Measurements from ENCODE around the gene SLC25A40.
"Not testable (repeated sequence)": the region's sequence is repeated elsewhere in the genome, so short reads cannot be mapped to it uniquely, and the experiment has no call there.

Gene SLC25A40, protein sequence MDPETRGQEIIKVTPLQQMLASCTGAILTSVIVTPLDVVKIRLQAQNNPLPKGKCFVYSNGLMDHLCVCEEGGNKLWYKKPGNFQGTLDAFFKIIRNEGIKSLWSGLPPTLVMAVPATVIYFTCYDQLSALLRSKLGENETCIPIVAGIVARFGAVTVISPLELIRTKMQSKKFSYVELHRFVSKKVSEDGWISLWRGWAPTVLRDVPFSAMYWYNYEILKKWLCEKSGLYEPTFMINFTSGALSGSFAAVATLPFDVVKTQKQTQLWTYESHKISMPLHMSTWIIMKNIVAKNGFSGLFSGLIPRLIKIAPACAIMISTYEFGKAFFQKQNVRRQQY

GRCh38 chr7:87876040-87876868 is at the start of gene SLC25A40, which contains the start of gene DBF4:
Gene SLC25A40, minus strand, starts transcription at chr7:87876360. Its CDS starts 17,633 bp downstream, at chr7:87858727.
Gene DBF4, plus strand, starts transcription at chr7:87876493. Its CDS starts 240 bp downstream, at chr7:87876733.
- peak; percentile 89 to 96 (median 92) for DNase-seq (ENCODE audit: low read depth in 3 of 3)

GRCh38 chr7:87922759-87923395 is 46.7 kb upstream of the SLC25A40 start:
- DNase-seq (ENCODE audit: low read depth in 3 of 3): not testable (repeated sequence)

DNA sequence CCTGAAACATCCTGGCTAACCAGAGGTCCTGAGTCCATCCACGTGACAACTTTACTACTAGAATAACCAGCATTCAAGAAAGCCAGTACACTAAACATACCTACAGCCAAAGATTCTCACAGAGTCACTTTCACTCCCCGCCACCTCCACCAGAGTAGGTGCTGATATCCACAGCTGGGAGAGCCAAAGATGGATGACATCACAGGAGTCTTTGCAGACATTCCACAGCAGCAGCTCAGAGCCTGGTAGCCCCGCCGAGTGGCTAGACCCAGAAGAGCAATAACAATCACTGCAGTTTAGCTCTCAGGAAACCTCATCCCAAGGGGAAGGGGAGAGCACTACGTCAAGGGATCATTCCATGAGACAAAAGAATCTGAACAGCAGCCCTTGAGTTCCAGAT is 44.4 kb upstream of the SLC25A40 start:
- no peak for DNase-seq (ENCODE audit: low read depth in 3 of 3)

GRCh38 chr7:87919875-87920274 is 43.7 kb upstream of the SLC25A40 start:
- no peak for DNase-seq (ENCODE audit: low read depth in 3 of 3)

DNA sequence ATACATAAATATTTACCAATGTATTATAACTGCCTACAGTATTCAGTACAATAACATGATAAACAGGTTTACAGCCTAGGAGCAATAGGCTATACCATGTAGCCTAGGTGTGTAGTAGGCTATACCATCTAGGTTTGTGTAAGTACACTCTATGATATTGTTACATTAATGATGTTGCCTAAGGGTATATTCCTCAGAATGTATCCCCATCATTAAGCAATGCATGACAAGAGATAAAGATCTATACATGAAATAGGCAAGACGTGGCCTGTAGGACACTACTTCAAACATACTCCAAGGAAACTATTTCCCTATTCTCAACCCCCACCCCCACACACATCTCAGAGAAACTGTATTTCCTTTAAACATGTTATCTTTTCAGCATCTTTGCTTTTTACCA is 42.6 kb upstream of the SLC25A40 start:
- DNase-seq (ENCODE audit: low read depth in 3 of 3): no peak

GRCh38 chr7:87912121-87912520 is 36.0 kb upstream of the SLC25A40 start:
- no peak for DNase-seq (ENCODE audit: low read depth in 3 of 3)

DNA sequence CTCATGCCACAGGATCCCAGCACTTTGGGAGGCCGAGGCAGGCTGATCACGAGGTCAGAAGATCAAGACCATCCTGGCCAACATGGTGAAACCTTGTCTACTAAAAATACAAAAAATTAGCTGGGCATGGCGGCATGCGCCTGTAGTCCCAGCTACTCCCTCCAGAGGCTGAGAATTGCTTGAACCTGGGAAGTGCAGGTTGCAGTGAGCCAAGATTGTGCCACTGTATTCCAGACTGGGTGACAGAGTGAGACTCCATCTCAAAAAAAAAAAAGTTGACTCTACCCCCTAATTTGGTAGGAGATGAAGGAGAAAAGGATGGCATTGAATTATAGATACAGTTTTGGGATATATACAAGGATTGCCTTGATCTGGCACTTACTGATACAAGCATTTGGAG is 32.7 kb upstream of the SLC25A40 start:
- DNase-seq (ENCODE audit: low read depth in 3 of 3): not testable (repeated sequence)

- DNase-seq (ENCODE audit: low read depth in 3 of 3): not testable (repeated sequence)
These were observed 31.2 kb upstream of the SLC25A40 start for GRCh38 chr7:87907136-87907906.

DNA sequence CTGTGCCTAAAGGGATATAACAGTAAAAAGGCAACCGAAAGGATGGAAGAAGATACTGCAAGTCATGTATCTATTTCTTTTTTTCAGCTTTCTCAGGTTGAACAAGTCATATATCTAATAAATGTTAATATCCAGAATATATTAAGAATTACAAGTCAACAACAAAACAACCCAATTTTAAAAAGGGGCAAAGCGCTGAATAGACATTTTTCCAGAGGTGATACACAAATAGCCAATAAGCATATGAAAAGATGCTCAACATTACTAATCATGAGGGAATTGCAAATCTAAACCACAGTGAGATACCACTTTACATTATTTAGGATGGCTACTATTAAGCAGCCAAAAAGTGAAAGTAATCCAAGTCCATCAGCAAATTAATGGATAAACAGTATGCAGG is 23.1 kb upstream of the SLC25A40 start:
- DNase-seq (ENCODE audit: low read depth in 3 of 3): no peak

DNA sequence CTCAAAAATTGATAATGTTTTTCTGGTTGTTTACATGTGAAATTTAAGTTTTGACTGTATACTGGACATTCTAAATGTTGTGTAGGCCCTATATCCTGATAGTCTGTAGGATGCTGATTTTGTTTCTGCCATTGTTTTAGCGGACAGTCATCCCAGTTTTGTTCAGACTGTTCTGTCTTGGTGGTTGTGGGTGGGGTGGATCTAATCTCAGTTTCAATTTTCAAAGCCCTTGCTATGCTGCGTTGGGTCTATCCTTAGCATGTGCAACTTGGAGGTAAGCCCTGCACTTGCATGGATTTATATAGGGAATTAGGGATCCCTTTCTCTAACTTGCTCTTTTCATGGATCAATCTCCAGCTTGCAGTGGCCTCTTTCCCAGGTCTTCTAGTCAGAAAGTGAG is 19.2 kb upstream of the SLC25A40 start:
- DNase-seq (ENCODE audit: low read depth in 3 of 3): no peak

GRCh38 chr7:87886875-87887274 is 10.7 kb upstream of the SLC25A40 start:
- no peak for DNase-seq (ENCODE audit: low read depth in 3 of 3)

- DNase-seq (ENCODE audit: low read depth in 3 of 3): no peak
These were observed 8.9 kb upstream of the SLC25A40 start for GRCh38 chr7:87885018-87885417.

DNA sequence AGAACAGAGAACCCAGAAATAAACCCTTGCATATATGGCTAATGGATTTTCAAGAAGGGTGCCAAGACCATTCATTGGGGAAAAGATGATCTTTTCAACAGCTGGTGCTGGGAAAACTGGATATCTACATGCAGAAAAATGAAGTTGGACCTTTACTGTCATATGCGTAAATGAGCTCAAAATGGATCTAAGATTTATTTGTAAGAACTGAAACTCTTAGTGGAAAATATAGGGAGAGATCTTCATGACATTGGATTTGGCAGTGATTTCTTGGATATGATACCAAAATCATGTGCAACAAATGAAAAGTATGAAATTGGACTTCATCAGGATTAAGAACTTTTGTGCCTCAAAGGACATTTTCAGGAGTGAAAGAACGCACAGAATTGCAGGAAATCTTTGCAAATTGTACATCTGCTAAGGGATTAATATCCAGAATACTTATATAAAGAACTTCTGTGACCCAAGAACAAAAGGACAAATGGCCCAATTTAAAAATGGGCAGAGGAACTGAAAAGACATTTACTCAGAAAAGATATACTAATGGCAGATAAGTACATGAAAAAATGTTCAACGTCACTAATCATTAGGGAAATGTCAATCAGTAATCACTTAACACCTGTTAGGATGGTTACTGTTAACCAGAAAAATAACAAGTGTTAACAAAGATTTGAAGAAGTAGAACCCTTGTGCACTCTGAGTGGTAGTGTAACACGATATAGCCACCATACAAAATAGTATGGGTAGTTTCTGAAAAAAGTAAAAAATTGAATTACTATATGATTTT is 6.2 kb upstream of the SLC25A40 start:
- DNase-seq (ENCODE audit: low read depth in 3 of 3): no peak

- DNase-seq (ENCODE audit: low read depth in 3 of 3): no peak
These were observed 2.1 kb upstream of the SLC25A40 start for GRCh38 chr7:87878208-87878735.

DNA sequence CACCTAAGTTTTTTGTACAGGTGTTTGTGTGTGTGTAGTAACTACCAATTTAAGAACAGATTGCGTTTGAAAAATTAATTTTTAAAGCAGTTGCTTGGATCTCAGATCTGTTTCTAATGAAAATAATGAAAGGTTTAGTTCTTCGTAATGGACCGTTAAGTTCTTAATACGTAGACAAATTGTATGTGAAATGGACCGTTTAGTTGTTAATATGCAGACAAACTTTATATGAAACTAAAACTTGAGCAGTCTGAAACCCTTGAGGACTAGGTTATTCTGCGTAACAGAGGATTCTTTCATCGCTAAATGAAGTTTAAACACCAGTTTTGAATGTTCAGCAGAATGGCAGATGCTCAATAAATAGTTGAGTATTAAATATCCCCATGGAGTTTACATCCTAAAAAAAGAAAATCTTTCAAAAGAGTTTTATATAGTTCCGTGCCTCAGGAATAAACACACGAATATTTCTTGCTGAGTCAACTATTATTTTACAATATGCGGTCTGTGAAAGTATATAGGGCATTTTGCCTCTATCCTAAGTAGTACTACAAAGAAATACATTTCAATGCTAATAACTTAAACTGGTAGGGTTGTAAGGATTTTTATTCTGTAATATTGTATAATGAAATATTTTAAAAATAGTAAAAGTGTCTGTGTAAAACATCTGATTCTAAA is 1.3 kb upstream of the SLC25A40 start:
- DNase-seq (ENCODE audit: low read depth in 3 of 3): no peak

GRCh38 chr7:87876869-87877234 is 692 bp upstream of the SLC25A40 start:
- DNase-seq (ENCODE audit: low read depth in 3 of 3): peak; percentile 22 to 31 (median 30)

DNA sequence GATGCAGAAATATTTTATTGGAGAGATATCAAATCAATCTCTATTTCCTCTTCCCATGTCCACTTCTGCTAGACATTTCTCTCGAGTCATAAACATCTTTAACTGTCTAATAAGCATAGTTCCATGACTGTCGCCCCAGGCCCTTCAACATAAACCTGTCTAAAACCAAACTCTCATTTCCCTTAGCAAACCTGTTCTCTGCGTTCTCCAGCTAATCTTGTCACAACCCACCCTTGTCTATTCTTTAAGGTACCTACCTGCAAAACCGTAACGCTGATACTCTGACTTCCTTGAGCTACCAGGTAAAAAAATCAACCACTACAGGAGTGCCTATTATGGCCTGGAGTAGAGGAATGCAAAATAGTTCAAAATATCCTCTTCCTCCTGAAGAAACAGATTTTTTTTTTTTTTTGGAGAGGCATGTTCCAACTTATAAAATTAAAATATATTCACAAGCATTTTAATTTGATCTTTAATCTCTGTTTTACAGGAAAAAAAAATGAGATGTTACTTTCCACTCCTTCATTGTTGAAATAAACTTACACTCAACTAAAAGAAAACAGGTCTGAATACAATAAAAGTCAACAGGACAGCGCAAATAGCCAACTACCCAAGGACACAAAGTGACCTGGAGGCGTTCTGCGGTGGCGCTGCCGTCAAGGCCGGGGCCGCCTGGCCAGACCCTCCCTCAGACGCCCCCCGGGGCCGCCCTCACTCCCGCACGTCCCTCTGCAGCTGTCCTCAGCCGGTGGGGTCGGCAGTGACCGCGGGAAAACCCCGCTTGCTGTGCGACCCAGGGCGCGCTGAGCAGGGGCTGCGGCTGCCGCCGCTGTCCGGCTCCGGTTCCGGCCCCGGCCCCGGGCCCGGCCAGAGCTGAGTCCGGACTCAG is 765 bp downstream of the SLC25A40 start:
- DNase-seq (ENCODE audit: low read depth in 3 of 3): peak in 1 of 3 donors; percentile 2

DNA sequence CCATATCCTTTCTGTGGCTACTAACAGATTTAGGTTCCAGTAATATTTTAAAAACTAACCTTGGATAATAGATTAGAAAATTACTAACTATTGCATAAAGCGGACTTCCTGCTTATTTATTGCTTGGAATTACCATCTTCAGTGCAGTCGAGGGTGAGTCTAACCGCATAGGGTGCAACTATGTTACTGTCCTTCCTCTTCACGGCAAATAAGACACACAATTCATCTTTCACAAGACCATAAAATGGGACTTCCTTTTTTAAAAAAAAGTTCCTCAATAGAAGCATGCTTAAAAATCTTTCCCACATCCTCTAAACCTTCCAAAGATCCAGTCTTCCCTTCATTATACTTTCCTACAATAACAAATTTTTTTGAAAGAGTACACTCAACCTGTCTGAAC is 2.1 kb downstream of the SLC25A40 start:
- no peak for DNase-seq (ENCODE audit: low read depth in 3 of 3)

GRCh38 chr7:87873328-87873727 is 2.8 kb downstream of the SLC25A40 start:
- not testable (repeated sequence) for DNase-seq (ENCODE audit: low read depth in 3 of 3)
